H1 (cell line): ENCODE measurements around the gene DHRS3. TPM values are rescaled to one million over a fixed set of nuclear protein-coding genes. Genes with fewer than 3 reads are reported as not detected.

Experiments used
- BRCA1 ChIP-seq: IDR thresholded peaks from 2 replicates; pipeline ENCODE4 v1.6.1; 2012; ENCODE audit warnings: low read depth, low read length, improper control_type of control experiment
- CHD1 ChIP-seq: IDR thresholded peaks from 2 replicates; pipeline ENCODE4 v1.6.1; 2012; ENCODE audit warnings: low read depth, low read length, improper control_type of control experiment
- GABPA ChIP-seq: IDR thresholded peaks from 2 replicates; pipeline ENCODE4 v1.6.1; 2011; ENCODE audit warnings: mild to moderate bottlenecking, low read length, moderate library complexity, borderline replicate concordance; ENCODE audit not compliant: insufficient read depth
- GTF2F1 ChIP-seq: IDR thresholded peaks from 2 replicates; pipeline ENCODE4 v1.6.1; 2012; ENCODE audit warnings: low read depth, low read length, improper control_type of control experiment, borderline replicate concordance
- NANOG ChIP-seq: IDR thresholded peaks from 2 replicates; pipeline ENCODE4 v1.6.1; 2011; ENCODE audit warnings: low read length, low read depth, mild to moderate bottlenecking, inconsistent platforms; ENCODE audit not compliant: insufficient read depth, poor library complexity, severe bottlenecking
- POU5F1 ChIP-seq: IDR thresholded peaks from 2 replicates; pipeline ENCODE4 v1.6.1; 2011; ENCODE audit warnings: low read depth, mild to moderate bottlenecking, low read length, moderate library complexity
- RBBP5 ChIP-seq: IDR thresholded peaks from 2 replicates; pipeline ENCODE4 v1.7.1; 2012; ENCODE audit warnings: low read depth, mild to moderate bottlenecking, inconsistent platforms, low read length, moderate library complexity, borderline replicate concordance
- SP2 ChIP-seq: IDR thresholded peaks from 2 replicates; pipeline ENCODE4 v1.6.1; 2012; ENCODE audit warnings: mild to moderate bottlenecking, low read length, inconsistent platforms
- TEAD4 ChIP-seq: IDR thresholded peaks from 2 replicates; pipeline ENCODE4 v1.6.1; 2012; ENCODE audit warnings: low read depth, low read length, inconsistent platforms, mixed read lengths
- USF2 ChIP-seq: IDR thresholded peaks from 2 replicates; pipeline ENCODE4 v1.6.1; 2011; ENCODE audit warnings: low read length, improper control_type of control experiment
- ZNF274 ChIP-seq: IDR thresholded peaks from 2 replicates; pipeline ENCODE4 v1.7.0; 2012; ENCODE audit warnings: low read length, borderline replicate concordance; ENCODE audit errors: extremely low read depth
- polyA plus RNA-seq, 7 experiments: library from polyadenylated mRNA; depleted of rRNA in 3 of 7; stranded (reverse) in 5 of 7; unstranded in 2 of 7; fragments of >200 nt in 5 of 7; fragments of 200-250 nt in 2 of 7; gene quantifications; 1 replicate in 5 of 7; 2 replicates in 1 of 7; 4 replicates in 1 of 7; pipeline versions ENCODE4 v1.2.1 to v1.2.3, GENCODE V29; 2011 to 2013; ENCODE audit warnings: missing spikeins in 2 of 7, mixed read lengths in 2 of 7
- total RNA-seq: library from RNA; stranded (reverse); fragmentation: NEBNext Ultra II Directional; extraction: Animal tissue kit (Norgen Biotek cat#: 25700); gene quantifications from 2 replicates; pipeline ENCODE4 v1.2.1, GENCODE V29; 2021

The DHRS3 gene
- total and polyA plus RNA-seq, 2 of the 8 experiments (the other 6 are each of a cell fraction or from before 2014, with no cell fraction given) = 32.5 to 36.4 TPM

- no peak for TF ChIP-seq RBBP5
- TF ChIP-seq POU5F1 = no peak
- TF ChIP-seq USF2 = no peak
- TF ChIP-seq BRCA1 = no peak
- no peak for TF ChIP-seq NANOG
- no peak for TF ChIP-seq SP2
- no peak for TF ChIP-seq TEAD4
- TF ChIP-seq ZNF274 = no peak
- no peak for TF ChIP-seq GTF2F1
- no peak for TF ChIP-seq GABPA
- TF ChIP-seq CHD1 = no peak
Observed at GRCh38 chr1:12621346-12622335, 3.6 kb upstream of the DHRS3 start (continued).
